HepG2 (cell line): Measurements from ENCODE around the gene MOGAT3. TPM values are rescaled to one million over a fixed set of nuclear protein-coding genes. Genes with fewer than 3 reads are reported as not detected.

Source experiments
- ATF1 ChIP-seq: IDR thresholded peaks from 2 replicates; pipeline ENCODE4 v1.6.1; 2016; ENCODE audit warnings: mild to moderate bottlenecking, control low read depth
- CENPT ChIP-seq: sonication (generic); formaldehyde crosslinking; IDR thresholded peaks from 2 replicates; pipeline ENCODE4 v1.8.0; 2022; ENCODE audit warnings: low read depth, mild to moderate bottlenecking, moderate library complexity, missing genetic modification reagents
- ETV5 ChIP-seq: IDR thresholded peaks from 2 replicates; pipeline ENCODE4 v1.6.1; 2018; ENCODE audit warnings: missing biosample characterization, missing genetic modification reagents, inconsistent platforms, borderline replicate concordance
- FOXC1 ChIP-seq: sonication (generic); formaldehyde crosslinking; IDR thresholded peaks from 2 replicates; pipeline ENCODE4 v1.8.0; 2022; ENCODE audit warnings: mild to moderate bottlenecking, missing genetic modification reagents, borderline replicate concordance
- GATAD2A ChIP-seq: IDR thresholded peaks from 2 replicates; pipeline ENCODE4 v1.6.1; 2016
- GPN1 ChIP-seq: sonication (generic); formaldehyde crosslinking; IDR thresholded peaks from 2 replicates; pipeline ENCODE4 v1.5.1; 2020; ENCODE audit warnings: missing genetic modification reagents, borderline replicate concordance
- IRX3 ChIP-seq: sonication (generic); formaldehyde crosslinking; IDR thresholded peaks from 2 replicates; pipeline ENCODE4 v1.8.1; 2023; ENCODE audit warnings: mild to moderate bottlenecking, low read depth, missing genetic modification reagents, borderline replicate concordance
- KLF9 ChIP-seq: IDR thresholded peaks from 2 replicates; pipeline ENCODE4 v1.6.1; 2016; ENCODE audit warnings: low read depth
- PHF8 ChIP-seq: sonication (generic); formaldehyde crosslinking; IDR thresholded peaks from 2 replicates; pipeline ENCODE4 v1.5.0; 2020; ENCODE audit warnings: missing genetic modification reagents
- SPEN ChIP-seq: sonication (generic); formaldehyde crosslinking; IDR thresholded peaks from 2 replicates; pipeline ENCODE4 v1.5.1; 2020; ENCODE audit warnings: low read depth, mild to moderate bottlenecking, missing genetic modification reagents
- WIZ ChIP-seq: sonication (generic); formaldehyde crosslinking; IDR thresholded peaks from 2 replicates; pipeline ENCODE4 v1.5.1; 2020; ENCODE audit warnings: mild to moderate bottlenecking, missing genetic modification reagents
- ZNF160 ChIP-seq: sonication (generic); formaldehyde crosslinking; IDR thresholded peaks from 2 replicates; pipeline ENCODE4 v1.8.0; 2022; ENCODE audit warnings: mild to moderate bottlenecking, inconsistent platforms, missing genetic modification reagents
- ZNF235 ChIP-seq: sonication (generic); formaldehyde crosslinking; IDR thresholded peaks from 2 replicates; pipeline ENCODE4 v1.8.1; 2023; ENCODE audit warnings: mild to moderate bottlenecking, missing genetic modification reagents, borderline replicate concordance
- polyA plus RNA-seq, 8 experiments: library from polyadenylated mRNA; depleted of rRNA in 3 of 8; stranded (reverse) in 7 of 8; unstranded in 1 of 8; fragments of >200 nt; fragmentation: Illumina TruSeq in 4 of 8; extraction: Trizol in 4 of 8; gene quantifications; 2 replicates each; pipeline versions ENCODE4 v1.2.1 to v1.2.3, GENCODE V29; 2011 to 2016; ENCODE audit warnings: low read depth in 4 of 8, missing spikeins in 1 of 8, mixed read lengths in 1 of 8; ENCODE audit not compliant: insufficient read depth in 1 of 8
- total RNA-seq, 5 experiments: library from RNA; depleted of rRNA; stranded (reverse); fragments of >200 nt; fragmentation: Illumina TruSeq; extraction: Trizol; gene quantifications; 2 replicates each; pipeline ENCODE4 v1.2.3, GENCODE V29; 2016; ENCODE audit warnings: low read depth in 1 of 5
- TF ChIP-seq, protein P1 (sequence below): sonication (generic); formaldehyde crosslinking; IDR thresholded peaks from 2 replicates; pipeline ENCODE4 v1.4.0; 2020; ENCODE audit warnings: missing genetic modification reagents, borderline replicate concordance
- TF ChIP-seq, protein P2 (sequence below), 2 experiments: IDR thresholded peaks; 2 replicates each; pipeline ENCODE4 v1.6.1; 2011 to 2012; ENCODE audit warnings: low read length in 2 of 2, borderline replicate concordance in 1 of 2, low read depth in 1 of 2, mild to moderate bottlenecking in 1 of 2, moderate library complexity in 1 of 2
- TF ChIP-seq, protein P3 (sequence below): IDR thresholded peaks from 2 replicates; pipeline ENCODE4 v1.6.1; 2016
- TF ChIP-seq, protein P4 (sequence below): IDR thresholded peaks from 2 replicates; pipeline ENCODE4 v1.6.1; 2012; ENCODE audit warnings: inconsistent platforms

MOGAT3 gene
- total and polyA plus RNA-seq, 2 of the 13 experiments (the other 11 are each of a cell fraction or from before 2014, with no cell fraction given), result 22.5 to 30.5 TPM

DNA sequence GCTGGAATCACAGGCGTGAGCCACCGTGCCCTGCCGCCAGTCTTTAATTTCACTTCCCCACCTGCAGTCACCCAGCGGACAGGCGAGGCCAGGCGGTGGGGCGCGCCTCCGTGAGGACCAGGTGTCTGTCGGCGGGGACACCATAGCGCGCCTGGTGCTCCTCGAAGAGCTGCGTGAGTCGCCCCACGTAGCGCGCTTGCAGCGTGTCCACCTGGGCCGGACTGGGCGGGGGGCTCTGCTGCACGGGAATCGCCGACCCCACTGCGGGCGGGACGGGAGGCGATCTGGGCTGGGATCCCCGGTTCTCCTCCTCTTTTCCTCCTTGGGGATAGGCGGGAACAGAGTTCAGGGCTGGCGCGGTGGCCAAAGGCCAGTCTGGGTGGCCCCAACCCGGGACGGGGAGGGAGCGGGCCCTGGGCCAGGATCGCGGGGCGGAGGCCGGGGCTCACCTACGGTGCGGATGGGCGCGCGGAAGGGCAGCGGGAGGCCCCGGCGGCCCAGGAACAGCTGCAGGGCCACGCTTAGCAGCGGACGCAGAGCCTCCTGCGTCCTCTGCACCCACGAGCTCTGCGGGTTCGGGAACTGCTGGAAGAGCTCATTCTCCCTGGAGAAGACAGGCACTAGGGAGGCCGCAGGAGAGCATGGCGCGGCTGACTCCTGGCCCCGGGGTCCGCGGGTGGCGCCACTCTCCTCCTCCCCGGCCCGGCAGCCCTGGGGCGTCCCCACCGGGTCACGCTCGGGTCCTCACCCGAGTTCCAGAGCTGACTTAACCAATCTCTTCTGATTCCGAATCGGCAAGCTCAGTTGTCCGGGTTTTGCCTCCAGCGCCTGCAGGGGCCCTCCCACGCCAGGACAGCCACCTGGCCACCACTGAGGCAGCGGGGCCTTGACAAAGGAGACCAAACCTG is 1.1 kb upstream of the MOGAT3 start (continued):
- TF ChIP-seq, protein P1, sequence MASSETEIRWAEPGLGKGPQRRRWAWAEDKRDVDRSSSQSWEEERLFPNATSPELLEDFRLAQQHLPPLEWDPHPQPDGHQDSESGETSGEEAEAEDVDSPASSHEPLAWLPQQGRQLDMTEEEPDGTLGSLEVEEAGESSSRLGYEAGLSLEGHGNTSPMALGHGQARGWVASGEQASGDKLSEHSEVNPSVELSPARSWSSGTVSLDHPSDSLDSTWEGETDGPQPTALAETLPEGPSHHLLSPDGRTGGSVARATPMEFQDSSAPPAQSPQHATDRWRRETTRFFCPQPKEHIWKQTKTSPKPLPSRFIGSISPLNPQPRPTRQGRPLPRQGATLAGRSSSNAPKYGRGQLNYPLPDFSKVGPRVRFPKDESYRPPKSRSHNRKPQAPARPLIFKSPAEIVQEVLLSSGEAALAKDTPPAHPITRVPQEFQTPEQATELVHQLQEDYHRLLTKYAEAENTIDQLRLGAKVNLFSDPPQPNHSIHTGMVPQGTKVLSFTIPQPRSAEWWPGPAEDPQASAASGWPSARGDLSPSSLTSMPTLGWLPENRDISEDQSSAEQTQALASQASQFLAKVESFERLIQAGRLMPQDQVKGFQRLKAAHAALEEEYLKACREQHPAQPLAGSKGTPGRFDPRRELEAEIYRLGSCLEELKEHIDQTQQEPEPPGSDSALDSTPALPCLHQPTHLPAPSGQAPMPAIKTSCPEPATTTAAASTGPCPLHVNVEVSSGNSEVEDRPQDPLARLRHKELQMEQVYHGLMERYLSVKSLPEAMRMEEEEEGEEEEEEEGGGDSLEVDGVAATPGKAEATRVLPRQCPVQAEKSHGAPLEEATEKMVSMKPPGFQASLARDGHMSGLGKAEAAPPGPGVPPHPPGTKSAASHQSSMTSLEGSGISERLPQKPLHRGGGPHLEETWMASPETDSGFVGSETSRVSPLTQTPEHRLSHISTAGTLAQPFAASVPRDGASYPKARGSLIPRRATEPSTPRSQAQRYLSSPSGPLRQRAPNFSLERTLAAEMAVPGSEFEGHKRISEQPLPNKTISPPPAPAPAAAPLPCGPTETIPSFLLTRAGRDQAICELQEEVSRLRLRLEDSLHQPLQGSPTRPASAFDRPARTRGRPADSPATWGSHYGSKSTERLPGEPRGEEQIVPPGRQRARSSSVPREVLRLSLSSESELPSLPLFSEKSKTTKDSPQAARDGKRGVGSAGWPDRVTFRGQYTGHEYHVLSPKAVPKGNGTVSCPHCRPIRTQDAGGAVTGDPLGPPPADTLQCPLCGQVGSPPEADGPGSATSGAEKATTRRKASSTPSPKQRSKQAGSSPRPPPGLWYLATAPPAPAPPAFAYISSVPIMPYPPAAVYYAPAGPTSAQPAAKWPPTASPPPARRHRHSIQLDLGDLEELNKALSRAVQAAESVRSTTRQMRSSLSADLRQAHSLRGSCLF, result no peak
- TF ChIP-seq, protein P2, sequence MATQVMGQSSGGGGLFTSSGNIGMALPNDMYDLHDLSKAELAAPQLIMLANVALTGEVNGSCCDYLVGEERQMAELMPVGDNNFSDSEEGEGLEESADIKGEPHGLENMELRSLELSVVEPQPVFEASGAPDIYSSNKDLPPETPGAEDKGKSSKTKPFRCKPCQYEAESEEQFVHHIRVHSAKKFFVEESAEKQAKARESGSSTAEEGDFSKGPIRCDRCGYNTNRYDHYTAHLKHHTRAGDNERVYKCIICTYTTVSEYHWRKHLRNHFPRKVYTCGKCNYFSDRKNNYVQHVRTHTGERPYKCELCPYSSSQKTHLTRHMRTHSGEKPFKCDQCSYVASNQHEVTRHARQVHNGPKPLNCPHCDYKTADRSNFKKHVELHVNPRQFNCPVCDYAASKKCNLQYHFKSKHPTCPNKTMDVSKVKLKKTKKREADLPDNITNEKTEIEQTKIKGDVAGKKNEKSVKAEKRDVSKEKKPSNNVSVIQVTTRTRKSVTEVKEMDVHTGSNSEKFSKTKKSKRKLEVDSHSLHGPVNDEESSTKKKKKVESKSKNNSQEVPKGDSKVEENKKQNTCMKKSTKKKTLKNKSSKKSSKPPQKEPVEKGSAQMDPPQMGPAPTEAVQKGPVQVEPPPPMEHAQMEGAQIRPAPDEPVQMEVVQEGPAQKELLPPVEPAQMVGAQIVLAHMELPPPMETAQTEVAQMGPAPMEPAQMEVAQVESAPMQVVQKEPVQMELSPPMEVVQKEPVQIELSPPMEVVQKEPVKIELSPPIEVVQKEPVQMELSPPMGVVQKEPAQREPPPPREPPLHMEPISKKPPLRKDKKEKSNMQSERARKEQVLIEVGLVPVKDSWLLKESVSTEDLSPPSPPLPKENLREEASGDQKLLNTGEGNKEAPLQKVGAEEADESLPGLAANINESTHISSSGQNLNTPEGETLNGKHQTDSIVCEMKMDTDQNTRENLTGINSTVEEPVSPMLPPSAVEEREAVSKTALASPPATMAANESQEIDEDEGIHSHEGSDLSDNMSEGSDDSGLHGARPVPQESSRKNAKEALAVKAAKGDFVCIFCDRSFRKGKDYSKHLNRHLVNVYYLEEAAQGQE (IDR thresholded peaks at IDR 0.05; ENCODE audit: borderline replicate concordance in 1 of 2, low read depth in 1 of 2, low read length in 2 of 2), result no peak; a peak in 1 of 4 replicates
- 0 out of 2 replicates have a peak, but pooled peaks have one; percentile 61 for TF ChIP-seq WIZ
- TF ChIP-seq ZNF160, result no peak
- TF ChIP-seq ZNF235, result peak; percentile 75; the same call in 1 of the 2 replicates
- TF ChIP-seq IRX3 (CRISPR knock-in tag), result 0 out of 2 replicates have a peak, but pooled peaks have one; percentile 34
- peak; percentile 81 for TF ChIP-seq PHF8 (CRISPR knock-in tag)
- 0 out of 2 replicates have a peak, but pooled peaks have one; percentile 20 for TF ChIP-seq KLF9 (CRISPR knock-in tag)
- TF ChIP-seq GATAD2A, result no peak
- TF ChIP-seq, protein P3, sequence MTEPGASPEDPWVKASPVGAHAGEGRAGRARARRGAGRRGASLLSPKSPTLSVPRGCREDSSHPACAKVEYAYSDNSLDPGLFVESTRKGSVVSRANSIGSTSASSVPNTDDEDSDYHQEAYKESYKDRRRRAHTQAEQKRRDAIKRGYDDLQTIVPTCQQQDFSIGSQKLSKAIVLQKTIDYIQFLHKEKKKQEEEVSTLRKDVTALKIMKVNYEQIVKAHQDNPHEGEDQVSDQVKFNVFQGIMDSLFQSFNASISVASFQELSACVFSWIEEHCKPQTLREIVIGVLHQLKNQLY (CRISPR knock-in tag), result no peak
- no peak; the same call in 1 of the 2 replicates for TF ChIP-seq ETV5 (CRISPR knock-in tag)
- TF ChIP-seq GPN1, result no peak
- TF ChIP-seq CENPT (CRISPR knock-in tag), result 0 out of 2 replicates have a peak, but pooled peaks have one; percentile 38
- TF ChIP-seq FOXC1 (CRISPR knock-in tag), result peak; percentile 66; the same call in 1 of the 2 replicates
- no peak for TF ChIP-seq ATF1 (CRISPR knock-in tag)
- TF ChIP-seq, protein P4, sequence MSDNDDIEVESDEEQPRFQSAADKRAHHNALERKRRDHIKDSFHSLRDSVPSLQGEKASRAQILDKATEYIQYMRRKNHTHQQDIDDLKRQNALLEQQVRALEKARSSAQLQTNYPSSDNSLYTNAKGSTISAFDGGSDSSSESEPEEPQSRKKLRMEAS, result peak; percentile 17; the same call in 1 of the 2 replicates
- TF ChIP-seq SPEN, result peak; percentile 83
